GM18520 (cell line): ENCODE measurements around the gene SCAMP3.
A peak's percentile ranks its signal among the peaks of the same experiment; 100 is the strongest.
"Not testable (repeated sequence)": the region's sequence is repeated elsewhere in the genome, so short reads cannot be mapped to it uniquely, and the experiment has no call there.

Experiments
- ATAC-seq: cut with Tn5 transposase; IDR thresholded peaks from one replicate; pipeline ENCODE4 v1.9.1; 2021; ENCODE audit not compliant: unreplicated experiment

The SCAMP3 gene

GRCh38 chr1:155232001-155232978, 29.9 kb downstream of the SCAMP3 start:
- ATAC-seq, result not testable (repeated sequence)

- ATAC-seq, result not testable (repeated sequence)
Observed at GRCh38 chr1:155231302-155231701, 30.9 kb downstream of the SCAMP3 start.

- no peak for ATAC-seq
Observed at GRCh38 chr1:155228096-155228427, 34.1 kb downstream of the SCAMP3 start.

- peak; percentile 95 for ATAC-seq
Observed at GRCh38 chr1:155227261-155228095, 34.7 kb downstream of the SCAMP3 start.

GRCh38 chr1:155226910-155227260, 35.3 kb downstream of the SCAMP3 start:
- no peak for ATAC-seq

GRCh38 chr1:155226188-155226909, 35.8 kb downstream of the SCAMP3 start:
- ATAC-seq, result no peak

GRCh38 chr1:155225404-155225759, 36.8 kb downstream of the SCAMP3 start:
- ATAC-seq, result not testable (repeated sequence)

GRCh38 chr1:155223047-155223446, 39.1 kb downstream of the SCAMP3 start:
- no peak for ATAC-seq

- ATAC-seq, result not testable (repeated sequence)
Observed at GRCh38 chr1:155220211-155220965, 41.8 kb downstream of the SCAMP3 start.

- ATAC-seq, result no peak
Observed at GRCh38 chr1:155219592-155220031, 42.5 kb downstream of the SCAMP3 start.

GRCh38 chr1:155218854-155219591, 43.1 kb downstream of the SCAMP3 start:
- no peak for ATAC-seq

GRCh38 chr1:155214702-155215101, 47.5 kb downstream of the SCAMP3 start:
- ATAC-seq, result not testable (repeated sequence)

- ATAC-seq, result not testable (repeated sequence)
Observed at GRCh38 chr1:155212051-155212440, 50.1 kb downstream of the SCAMP3 start.

GRCh38 chr1:155211381-155212050, 50.6 kb downstream of the SCAMP3 start:
- not testable (repeated sequence) for ATAC-seq

- no peak for ATAC-seq
Observed at GRCh38 chr1:155210314-155211104, 51.7 kb downstream of the SCAMP3 start.

- ATAC-seq, result no peak
Observed at GRCh38 chr1:155209312-155209721, 52.8 kb downstream of the SCAMP3 start.

GRCh38 chr1:155208541-155209311, 53.4 kb downstream of the SCAMP3 start, which contains the start of gene MTX1:
MTX1 (plus strand) TSS chr1:155208695; CDS start chr1:155208805, 110 bp downstream.
- ATAC-seq, result peak; percentile 64
